ENCODE measurements around the gene IRF2BP2.

DNA sequence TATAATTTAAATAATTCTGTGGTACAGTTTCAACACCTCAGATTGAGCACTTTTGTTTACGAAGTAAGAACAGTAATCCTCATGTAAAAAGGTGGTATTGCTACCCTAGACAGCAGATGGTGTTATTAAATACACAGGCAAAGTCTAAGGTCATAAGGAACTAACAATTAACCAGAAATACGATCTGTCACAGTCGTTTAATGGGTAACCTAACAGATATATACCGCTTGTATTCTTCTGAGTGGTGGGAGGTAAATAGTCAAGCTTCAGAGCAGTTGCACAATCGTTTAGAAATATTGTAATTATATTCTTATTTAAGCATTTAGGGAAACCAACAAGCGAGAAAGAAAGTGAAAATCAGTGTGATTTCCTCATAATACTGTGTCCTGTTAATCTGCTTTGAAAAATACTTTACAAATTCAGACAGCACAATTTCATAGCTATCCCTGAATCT, 9.8 kb upstream of the IRF2BP2 start:
- TF ChIP-seq, protein P1, sequence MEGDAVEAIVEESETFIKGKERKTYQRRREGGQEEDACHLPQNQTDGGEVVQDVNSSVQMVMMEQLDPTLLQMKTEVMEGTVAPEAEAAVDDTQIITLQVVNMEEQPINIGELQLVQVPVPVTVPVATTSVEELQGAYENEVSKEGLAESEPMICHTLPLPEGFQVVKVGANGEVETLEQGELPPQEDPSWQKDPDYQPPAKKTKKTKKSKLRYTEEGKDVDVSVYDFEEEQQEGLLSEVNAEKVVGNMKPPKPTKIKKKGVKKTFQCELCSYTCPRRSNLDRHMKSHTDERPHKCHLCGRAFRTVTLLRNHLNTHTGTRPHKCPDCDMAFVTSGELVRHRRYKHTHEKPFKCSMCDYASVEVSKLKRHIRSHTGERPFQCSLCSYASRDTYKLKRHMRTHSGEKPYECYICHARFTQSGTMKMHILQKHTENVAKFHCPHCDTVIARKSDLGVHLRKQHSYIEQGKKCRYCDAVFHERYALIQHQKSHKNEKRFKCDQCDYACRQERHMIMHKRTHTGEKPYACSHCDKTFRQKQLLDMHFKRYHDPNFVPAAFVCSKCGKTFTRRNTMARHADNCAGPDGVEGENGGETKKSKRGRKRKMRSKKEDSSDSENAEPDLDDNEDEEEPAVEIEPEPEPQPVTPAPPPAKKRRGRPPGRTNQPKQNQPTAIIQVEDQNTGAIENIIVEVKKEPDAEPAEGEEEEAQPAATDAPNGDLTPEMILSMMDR (IDR thresholded peaks at IDR 0.05; ENCODE audit: poor library complexity), result no peak
- no peak for TF ChIP-seq EZH2 (IDR thresholded peaks at IDR 0.05; ENCODE audit: borderline replicate concordance)
